Measurements from ENCODE around the gene ADAMTS6.
"Not testable (repeated sequence)": the region's sequence is repeated elsewhere in the genome, so short reads cannot be mapped to it uniquely, and the experiment has no call there.

ADAMTS6 gene

DNA sequence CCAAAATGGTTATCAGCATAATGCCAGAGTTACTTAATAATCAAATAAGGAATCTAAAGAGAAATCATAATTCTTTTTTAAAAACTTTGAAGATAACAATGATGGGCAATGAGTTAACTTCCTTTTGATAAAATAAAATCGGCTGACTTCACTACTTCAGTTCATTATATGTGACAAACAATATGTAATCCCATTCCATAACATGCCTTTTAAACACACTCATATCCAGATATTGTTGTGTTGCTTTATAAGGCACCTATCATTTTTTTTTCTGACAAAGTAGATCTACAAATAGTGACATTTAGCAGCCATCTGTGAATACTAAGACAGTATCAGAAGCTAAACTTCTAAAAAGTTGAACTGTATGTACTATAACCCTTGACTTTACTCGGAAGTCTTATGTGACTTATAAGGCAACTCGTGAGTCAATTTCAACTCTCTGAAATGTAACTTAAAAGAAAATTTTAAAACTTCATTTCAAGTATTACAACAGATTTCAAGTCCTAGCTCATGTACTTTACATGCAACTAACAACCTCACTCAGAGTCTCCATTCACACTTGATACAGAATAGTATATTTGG, 7.5 kb downstream of the ADAMTS6 start:
- DNase-seq: no peak

DNA sequence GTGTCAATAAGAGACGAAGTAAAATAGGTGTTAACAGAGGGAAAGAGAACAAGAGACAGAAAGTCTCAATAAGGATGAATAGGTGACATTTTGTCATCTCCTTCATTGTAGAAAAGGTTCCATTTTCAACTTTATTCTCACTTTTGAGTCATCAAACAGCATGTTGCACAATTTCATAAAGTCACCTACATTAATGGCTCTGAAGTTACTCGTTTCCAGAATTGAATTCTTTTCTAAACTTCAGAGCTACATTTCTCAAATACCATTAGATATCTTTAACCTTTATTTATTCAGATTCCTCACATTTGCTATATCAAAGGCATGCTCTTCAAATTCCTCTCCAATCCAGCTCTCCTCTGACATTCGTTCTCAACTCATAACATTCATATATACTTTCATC, 13.1 kb downstream of the ADAMTS6 start:
- DNase-seq: no peak

DNA sequence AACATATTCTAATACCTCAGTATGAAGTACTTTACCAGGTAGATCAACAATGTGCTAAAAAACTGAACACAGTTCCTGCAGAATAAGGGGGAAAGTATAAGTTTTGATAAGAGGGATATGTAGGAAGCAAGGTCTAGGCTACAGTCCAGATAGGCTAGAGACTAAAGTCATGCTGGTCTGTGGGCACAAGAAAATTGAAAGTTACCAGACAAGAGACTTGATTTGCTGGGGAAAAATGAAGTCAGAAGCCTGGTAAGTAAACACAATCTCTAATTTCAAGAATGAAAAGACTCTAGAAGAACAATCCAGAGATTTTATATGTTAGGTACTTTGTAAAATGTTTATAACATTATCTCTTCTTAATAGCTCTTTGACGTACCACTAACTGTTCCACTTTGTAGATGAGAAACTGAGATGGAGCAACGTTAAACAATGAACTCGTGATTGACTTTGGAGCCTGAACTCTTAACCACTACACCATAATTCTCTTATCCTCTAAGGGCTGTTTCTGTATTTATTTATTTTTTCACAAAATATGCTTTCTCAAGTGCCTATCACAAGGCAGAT, 19.5 kb downstream of the ADAMTS6 start:
- no peak for DNase-seq

DNA sequence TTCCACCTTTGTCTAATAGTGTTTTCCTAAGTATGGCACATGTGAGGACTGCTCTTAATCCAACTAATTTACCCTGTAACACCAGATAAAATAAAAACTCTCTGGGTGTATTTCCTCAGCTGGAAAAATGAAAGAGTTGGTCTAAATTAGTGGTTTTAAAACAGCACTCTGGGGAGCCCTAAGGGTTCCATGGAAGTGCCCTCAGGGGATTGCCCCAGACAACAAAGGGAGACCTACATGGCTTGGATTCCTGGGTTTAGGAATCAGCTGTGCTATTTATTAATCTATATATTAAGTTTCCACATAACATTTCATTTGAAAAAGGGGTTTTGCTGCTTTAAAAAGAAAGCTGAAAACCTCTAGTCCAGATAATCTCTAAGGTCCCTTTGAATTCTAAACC, 20.2 kb downstream of the ADAMTS6 start:
- no peak for DNase-seq

DNA sequence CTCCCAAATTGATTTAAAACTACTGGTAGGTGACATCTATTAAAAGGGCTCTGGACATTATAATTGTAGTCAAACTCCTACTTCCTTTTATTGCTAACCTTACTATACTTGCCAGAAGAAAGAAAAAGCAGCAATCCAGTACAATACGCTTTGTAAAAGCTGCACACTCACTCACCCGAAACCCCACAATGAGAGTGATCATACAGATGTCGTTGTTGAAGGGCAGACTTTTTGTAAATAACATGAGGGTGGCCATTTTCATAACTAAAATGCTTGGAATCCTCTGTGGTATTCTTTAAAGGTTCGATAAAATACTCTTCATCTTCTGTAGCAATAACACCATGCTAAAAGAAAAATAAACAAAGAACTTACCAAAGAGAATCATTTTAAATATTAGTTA, 21.7 kb downstream of the ADAMTS6 start:
- no peak for DNase-seq

DNA sequence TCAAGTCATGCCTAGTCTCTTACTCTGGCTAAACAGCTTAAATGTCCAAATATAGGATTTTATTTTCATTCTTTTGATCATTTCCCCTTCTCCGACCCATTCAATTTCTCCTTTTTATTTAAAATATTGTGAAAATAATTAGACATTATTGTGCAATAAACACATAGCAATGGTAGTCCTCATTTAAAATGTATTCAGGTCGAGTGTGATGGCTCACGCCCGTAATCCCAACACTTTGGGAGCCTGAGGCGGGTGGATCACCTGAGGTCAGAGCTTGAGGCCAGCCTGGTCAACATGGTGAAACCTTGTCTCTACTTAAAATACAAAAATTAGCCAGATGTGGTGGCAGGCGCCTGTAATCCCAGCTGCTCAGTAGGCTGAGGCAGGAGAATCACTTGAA, 26.7 kb downstream of the ADAMTS6 start:
- no peak for DNase-seq

DNA sequence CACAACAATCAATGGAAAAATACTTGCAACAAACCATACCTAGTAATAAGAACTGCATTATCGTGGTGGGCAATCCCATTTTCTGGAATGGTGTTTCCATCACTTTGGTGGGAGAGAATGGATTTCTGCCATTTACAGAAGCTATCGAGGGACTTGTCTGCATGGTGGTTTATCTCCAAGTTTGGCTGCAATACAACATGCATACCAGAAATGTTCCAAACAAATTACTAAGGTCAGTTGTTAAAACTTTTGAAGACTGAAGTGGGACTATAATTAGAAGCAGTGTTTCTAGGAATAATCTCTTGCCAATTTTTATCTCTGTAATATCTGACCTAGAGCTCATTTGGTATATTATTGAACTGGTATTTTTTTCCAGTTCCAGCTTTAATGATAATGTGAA, 30.3 kb downstream of the ADAMTS6 start:
- no peak for DNase-seq

DNA sequence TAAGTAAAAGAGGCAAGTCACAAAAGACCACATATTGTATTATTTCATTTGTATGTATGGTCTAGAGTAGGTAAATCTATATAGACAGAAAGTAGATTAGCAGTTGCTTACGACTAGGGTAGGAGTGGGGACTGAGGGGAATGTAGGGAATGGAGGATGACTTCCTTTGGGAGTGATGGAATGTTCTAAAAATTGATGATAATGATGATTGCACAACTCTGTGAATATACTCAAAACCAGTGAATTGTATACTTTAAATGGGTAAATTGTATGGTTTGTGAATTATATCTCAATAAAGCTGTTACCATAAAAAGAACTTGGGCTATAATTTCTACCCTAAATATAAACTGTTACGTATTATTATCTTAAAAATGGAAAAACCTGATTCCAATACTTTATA, 35.0 kb downstream of the ADAMTS6 start:
- no peak for DNase-seq

DNA sequence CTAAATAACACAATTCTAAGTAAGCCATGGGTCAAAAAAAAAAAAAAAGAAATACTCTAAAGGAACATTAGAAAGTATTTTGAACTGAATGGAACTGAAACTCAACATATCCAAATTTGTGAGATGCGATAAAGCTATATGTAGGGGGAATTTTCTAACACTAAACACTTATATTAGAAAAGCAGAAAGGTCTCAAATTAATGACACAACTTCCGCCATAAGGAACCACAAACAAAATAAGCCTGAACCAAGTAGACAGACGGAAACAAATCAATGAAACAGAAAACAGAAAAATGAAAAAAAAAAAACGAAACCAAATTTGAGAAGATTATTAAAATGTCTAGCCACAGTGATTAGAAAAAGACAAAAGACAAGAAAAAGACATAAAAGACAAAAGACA, 39.9 kb downstream of the ADAMTS6 start:
- no peak for DNase-seq

DNA sequence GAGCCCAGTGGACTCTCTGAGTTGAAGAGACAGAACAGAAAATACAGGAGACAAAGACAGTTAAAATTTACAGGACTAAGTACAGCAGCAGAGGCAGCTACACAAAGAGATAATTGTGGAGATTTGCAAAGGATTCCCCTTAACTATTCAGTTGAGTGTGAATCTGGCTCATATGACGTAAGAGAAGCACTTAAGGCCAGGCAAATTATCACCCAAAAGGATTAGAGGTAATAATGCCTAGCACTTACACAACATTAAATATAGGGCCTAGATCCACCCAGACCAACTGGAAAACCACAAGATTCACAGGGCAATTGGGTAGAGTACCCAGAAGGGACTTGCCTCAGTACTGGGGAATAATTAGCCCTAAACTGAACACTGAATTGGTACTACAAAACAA, 41.3 kb downstream of the ADAMTS6 start:
- no peak for DNase-seq

DNA sequence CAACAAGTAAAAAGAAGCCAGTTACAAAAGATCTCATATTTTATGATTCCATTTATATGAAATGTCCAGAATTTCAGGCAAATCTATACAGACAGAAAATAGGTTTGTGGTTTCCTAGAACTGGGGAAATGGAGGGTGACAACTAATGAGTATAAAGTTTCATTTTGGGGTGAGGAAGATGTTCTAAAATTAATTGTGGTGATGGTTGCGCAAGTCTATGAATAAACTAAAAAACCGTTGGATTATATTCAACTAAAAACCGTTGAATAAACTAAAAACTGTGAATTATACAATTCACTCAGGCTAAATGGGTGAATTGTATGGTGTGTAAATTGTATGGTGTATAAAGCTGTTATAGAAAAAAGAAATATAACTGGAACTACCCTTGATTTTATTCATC, 47.6 kb downstream of the ADAMTS6 start:
- DNase-seq: no peak

DNA sequence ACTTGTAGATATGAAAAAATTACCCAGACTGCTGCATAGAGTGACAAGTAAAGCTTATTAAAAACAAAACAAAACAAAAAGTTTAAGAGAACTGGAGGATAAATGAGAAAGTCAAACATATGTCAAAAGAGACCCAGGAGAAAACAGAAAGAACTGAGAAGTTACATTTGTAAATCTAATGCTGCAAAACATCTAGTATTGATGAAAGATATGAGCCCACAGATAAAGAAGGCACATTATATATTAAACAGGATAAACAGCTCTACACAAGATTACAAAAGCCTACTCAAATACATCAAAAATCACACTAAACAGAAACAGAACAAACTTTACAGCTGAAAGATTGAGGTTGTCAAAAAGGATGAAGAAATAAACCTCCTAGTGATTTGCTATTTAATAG, 55.1 kb downstream of the ADAMTS6 start:
- DNase-seq: no peak

DNA sequence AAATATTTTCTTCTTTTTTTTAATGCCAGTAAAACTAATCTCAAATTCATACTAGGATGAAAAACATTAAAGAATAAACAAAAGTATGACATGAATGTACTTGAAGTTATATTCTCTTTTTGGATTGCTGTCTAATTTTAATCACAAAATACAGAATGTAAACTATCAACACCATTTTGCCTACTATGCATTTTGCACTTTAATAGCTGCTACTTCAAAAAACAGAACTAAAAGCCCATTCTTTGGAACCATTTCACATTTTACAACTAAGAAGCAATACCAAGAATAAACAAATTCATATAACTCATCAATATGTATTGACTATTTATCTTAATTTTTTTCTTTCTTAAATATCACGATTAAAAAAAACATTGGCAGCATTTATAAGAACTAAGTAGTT, 58.1 kb downstream of the ADAMTS6 start:
- no peak for DNase-seq

DNA sequence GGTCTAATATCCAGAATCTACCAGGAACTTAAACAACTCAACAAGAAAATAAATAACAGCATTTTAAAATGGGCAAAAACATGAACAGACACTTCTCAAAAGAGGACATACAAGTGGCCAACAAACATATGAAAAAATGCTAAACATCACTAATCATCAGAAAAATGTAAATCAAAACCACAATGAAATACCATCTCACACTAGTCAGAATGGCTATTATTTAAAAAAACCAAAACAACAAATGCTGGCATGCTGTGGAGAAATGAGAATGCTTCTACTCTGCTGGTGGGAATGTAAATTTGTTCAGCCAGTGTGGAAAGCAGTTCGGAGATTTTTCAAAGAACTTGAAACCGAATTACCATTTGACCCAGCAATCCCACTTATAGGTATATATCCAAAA, 63.1 kb downstream of the ADAMTS6 start:
- DNase-seq: no peak

DNA sequence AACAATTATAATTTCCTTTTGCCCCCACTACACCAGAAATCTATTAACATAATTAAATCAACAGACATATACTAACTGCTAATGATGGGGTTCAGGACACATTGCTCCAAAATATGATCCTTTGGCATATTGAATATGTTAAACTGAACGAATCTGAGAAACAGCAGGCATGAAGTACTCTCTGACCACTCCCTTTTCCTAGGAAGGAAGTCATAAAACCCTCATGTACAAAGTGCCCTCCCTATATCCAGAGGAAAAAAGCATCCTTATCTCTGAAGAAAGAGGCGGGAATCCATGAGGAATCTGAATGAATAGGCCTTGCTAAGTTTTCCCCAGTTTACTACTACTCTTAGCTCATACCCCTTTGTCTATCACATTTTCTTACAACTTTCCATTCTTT, 67.9 kb downstream of the ADAMTS6 start:
- no peak for DNase-seq

DNA sequence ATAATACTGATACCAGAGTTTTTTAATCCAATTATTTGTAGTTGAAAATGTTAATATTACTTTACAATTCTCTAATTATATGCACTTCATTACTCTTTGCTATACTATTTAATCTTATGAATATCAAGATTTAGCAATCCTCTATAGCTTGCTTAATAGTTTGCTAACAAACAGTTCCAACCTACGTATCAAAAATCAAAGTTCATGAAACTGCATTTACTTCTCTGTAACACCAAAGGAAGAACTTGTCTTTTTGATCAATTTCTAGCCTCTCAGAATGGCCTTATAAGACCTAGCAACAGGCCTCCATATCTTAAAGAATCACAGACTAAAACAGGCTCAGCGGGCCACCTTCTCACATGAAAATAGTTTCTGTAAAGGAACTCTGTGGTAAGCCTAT, 68.9 kb downstream of the ADAMTS6 start:
- DNase-seq: no peak

DNA sequence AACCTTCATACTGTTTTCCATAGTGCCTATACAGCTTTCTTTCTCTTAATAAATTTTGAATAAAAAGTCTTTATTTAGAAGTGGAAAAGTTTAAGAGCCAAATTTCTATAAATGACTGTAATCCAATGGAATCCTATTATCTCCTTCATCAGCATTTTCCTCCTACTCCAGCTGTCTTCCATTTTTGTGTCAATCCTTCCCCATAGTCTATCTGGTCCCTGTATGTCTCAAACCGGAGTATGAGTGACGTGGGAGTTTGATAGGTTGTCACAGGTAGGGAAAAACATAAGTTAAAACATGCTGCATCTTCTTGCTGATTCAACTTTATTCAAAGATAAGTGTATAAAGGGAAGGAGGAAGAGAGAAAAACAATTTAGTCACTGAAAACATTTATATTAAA, 70.4 kb downstream of the ADAMTS6 start:
- DNase-seq: no peak

DNA sequence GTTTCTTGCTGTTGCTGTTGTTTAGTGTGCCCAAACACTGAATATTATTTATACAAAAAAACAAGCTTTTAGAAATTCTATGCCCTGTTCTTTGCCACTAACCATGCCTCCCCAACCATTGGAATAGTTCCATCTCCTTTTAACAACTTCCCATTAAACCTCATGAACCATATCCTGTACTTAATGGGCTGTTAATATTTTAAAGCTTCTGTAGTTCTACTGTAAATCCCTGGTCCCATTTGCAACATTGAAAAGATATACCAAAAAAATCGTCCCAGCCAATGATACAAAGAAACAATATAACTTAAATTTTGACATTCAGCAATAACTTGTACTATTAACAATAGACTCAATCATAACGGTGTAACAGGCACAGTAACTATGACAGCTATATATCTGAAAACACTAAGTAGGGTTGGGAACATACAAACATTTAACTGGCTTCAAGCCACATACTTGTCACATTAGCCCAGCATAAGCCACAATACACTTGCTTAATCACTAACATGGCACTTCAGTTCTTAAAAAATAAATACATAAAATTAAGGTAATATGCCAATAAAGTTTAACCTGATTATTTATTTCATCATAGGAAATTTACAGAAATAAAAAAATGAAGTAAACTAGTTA, 86.1 kb downstream of the ADAMTS6 start:
- no peak for DNase-seq

DNA sequence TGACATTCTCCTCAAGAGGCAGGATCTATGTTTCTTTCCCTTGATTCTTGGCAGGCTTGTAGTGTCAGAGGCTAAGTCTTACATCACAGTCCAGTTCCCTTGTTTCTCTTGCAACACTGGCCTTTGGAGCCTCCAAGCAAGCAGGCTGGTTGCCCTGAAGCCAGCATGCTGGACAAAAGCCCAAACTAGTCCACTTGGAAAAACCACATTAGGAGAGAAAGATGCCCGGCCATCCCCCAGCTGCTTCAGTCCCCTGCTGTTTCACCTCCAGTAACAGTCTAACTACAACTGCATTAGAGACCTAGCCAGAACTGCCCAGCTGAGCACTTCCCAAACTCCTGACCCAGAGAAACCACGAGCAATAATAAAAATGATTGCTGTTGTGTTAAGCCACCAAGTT, 87.6 kb downstream of the ADAMTS6 start:
- DNase-seq: no peak

DNA sequence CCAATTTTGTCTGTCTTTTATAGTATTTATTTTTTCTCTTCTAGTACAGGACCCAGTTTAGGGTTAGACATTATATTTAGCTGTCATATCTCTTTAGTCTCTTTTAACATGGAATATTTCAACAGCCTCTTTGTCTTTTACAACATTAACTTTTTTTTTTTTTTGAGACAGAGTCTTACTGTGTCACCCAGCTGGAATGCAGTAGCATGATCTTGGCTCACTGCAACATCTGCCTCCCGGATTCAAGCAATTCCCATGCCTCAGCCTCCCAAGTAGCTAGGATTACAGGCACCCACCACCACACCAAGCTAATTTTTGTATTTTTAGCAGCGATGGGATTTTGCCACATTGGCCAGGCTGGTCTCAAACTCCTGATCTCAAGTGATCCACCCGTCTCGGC, 90.1 kb downstream of the ADAMTS6 start:
- DNase-seq: no peak

DNA sequence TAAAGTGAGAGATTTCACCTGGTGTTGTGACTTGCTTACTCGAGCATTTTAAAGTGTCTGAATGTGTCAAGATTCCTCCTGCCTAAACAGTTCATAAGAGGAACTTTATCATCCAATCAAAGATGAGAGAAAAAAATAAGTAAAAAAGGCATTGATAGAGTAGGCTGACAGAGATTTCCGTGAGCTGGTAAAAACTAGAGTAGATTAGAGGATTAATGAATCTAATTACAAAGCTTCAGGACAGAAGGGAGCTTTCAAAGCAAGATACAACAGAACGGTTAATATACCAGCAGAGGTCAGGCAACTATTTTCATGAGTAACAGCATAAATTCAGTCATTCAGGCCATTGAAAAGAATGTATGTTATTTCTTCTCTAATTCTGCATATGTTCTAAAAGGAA, 91.5 kb downstream of the ADAMTS6 start:
- no peak for DNase-seq

DNA sequence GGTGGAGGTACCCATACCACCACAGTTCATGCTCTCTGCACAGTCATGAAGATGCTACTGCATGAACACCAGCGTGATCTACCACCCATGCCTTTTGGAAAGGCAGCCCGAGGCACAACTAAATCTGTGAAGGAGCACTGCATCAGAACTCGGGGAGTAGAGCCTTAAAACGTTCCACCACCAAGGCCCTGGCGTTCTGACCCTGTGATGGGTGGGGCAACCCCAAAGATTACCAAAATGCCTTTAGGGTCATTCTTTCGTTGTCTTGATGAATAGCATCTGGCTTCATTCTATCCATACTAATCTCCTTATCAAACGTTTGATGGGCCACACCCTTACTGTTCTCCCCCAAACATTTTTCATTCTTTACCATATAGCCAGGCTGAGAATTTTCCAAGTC, 97.9 kb downstream of the ADAMTS6 start:
- DNase-seq: no peak

DNA sequence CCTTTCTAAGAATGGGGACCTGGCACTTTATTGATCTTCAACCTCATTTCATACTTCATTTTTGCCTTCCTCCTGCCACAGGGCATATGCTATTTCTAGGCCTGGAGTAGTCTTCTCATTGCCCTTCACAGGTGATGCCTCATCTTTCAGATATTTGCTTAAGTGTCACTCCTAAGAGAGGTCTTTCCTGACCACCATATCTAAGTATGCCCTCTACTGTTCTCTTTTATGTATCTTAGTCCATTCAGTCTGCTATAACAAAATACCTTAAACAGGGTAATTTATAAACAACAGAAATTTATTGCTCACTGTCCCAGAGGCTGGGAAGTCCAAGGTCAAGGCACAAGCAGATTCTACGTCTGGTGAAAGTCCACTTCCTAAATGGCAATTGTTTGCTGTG, 99.1 kb downstream of the ADAMTS6 start:
- DNase-seq: no peak

DNA sequence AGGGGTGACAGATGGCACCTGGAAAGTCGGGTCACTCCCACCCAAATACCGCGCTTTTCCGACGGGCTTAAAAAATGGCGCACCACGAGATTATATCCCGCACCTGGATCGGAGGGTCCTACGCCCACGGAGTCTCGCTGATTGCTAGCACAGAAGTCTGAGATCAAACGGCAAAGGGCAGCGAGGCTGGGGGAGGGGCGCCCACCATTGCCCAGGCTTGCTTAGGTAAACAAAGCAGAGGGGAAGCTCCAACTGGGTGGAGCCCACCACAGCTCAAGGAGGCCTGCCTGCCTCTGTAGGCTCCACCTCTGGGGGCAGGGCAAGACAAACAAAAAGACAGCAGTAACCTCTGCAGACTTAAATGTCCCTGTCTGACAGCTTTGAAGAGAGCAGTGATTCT, 111.2 kb downstream of the ADAMTS6 start:
- DNase-seq: not testable (repeated sequence)

DNA sequence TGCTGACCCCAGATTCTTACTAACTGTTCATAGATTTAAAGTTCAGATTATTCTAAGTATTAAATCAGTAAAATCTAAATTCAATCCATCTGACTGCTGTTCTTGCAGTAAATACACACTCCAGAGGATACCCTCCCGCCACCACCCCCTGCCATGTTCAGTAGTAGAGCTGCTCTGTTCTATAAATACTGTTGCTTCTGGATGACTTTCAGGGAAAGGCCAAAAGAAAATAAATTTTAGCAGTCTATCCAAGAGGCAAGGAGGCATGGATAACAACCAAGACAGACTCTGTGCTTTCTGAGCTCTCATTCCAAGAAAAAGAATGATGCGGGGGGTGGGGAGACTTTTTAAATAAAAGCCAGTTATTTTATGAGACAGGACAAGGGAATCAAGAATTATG, 115.1 kb downstream of the ADAMTS6 start:
- DNase-seq: no peak
